OCI-LY3 (cell line): ENCODE results near the gene GLI2.

Experiments
- H2AFZ ChIP-seq: fragments of 200-600, 300-600 bp; shearing (Covaris generic); 2 replicates; pipeline ENCODE4 v1.6.0; 2014; ENCODE audit warnings: antibody characterized with exemption, low read depth, low read length
- H3K27ac ChIP-seq: fragments of 200-600, 300-600 bp; sonication (generic); 2 replicates; pipeline ENCODE4 v1.5.1; 2014; ENCODE audit warnings: mild to moderate bottlenecking, low read length, moderate library complexity, mixed read lengths
- H3K27me3 ChIP-seq: fragments of 200-600, 300-600 bp; sonication (generic); 2 replicates; pipeline ENCODE4 v1.6.1; 2014; ENCODE audit warnings: low read depth, low read length, mixed read lengths
- H3K36me3 ChIP-seq: fragments of 200-600, 300-600 bp; sonication (generic); replicated peaks from 2 replicates; pipeline ENCODE3; 2014; ENCODE audit warnings: low read depth, low read length, mixed read lengths
- H3K4me1 ChIP-seq: fragments of 300-600, 200-600 bp; sonication (generic); 2 replicates; pipeline ENCODE4 v1.6.1; 2014; ENCODE audit warnings: low read length, mixed read lengths
- H3K4me2 ChIP-seq: fragments of 200-600, 300-600 bp; sonication (generic); 2 replicates; pipeline ENCODE4 v1.6.1; 2014; ENCODE audit warnings: low read length, mixed read lengths
- H3K4me3 ChIP-seq: fragments of 300-600, 200-600 bp; sonication (generic); 2 replicates; pipeline ENCODE4 v1.5.1; 2014; ENCODE audit warnings: antibody characterized with exemption, mild to moderate bottlenecking, low read length, moderate library complexity
- H3K79me2 ChIP-seq: fragments of 300-600, 200-600 bp; shearing (Covaris generic); 2 replicates; pipeline ENCODE4 v1.6.1; 2014; ENCODE audit warnings: mild to moderate bottlenecking, low read length, mixed read lengths
- H3K9ac ChIP-seq: fragments of 300-600, 200-600 bp; shearing (Covaris generic); 2 replicates; pipeline ENCODE4 v1.6.0; 2014; ENCODE audit warnings: mild to moderate bottlenecking, low read length, moderate library complexity
- H3K9me3 ChIP-seq: fragments of 200-600, 300-600 bp; shearing (Covaris generic); 2 replicates; pipeline ENCODE4 v1.6.1; 2014; ENCODE audit warnings: low read length, mixed read lengths; ENCODE audit not compliant: insufficient read depth
- H4K20me1 ChIP-seq: fragments of 200-600, 300-600 bp; sonication (generic); 2 replicates; pipeline ENCODE4 v1.6.1; 2016; ENCODE audit warnings: low read length, mixed read lengths; ENCODE audit not compliant: insufficient read depth
- CTCF ChIP-seq: fragments of 200-600, 300-600 bp; sonication (generic); IDR thresholded peaks from 2 replicates; pipeline ENCODE4 v1.5.1; 2014; ENCODE audit warnings: antibody characterized with exemption, low read length, low read depth
- EZH2phosphoT487 ChIP-seq: fragments of 200-600 bp; shearing (Covaris generic); IDR thresholded peaks from 2 replicates; pipeline ENCODE4 v1.6.1; 2018; ENCODE audit warnings: antibody characterized with exemption, mixed run types, low read depth

Gene GLI2

GRCh38 chr2:120741571-120742561 is 6.2 kb downstream of the GLI2 start:
- no peaks in the 10 kb centered on the region for H3K79me2 ChIP-seq
- no peak overlapping the region for H3K4me2 ChIP-seq

GRCh38 chr2:120743657-120744056 is 8.0 kb downstream of the GLI2 start:
- no peak for TF ChIP-seq EZH2phosphoT487
- TF ChIP-seq CTCF, result no peak
- Histone ChIP-seq H4K20me1 (no peaks in the 10 kb centered on the region), H3K4me2 (no peak overlapping the region), H3K36me3 (no peaks in the 10 kb centered on the region), H2AFZ (no peak overlapping the region), H3K79me2 (no peaks in the 10 kb centered on the region), H3K27me3 (peaks cover 14% of the 10 kb centered on the region), H3K27ac (no peak overlapping the region), H3K4me3 (no peak overlapping the region), H3K4me1 (no peaks in the 10 kb centered on the region), H3K9ac (no peak overlapping the region), H3K9me3 (no peaks in the 10 kb centered on the region)

More at GRCh38 chr2:120741571-120742561, 6.2 kb downstream of the GLI2 start:
- no peak overlapping the region for H2AFZ ChIP-seq
- H3K27ac ChIP-seq, result no peak overlapping the region
- no peaks in the 10 kb centered on the region for H4K20me1 ChIP-seq
- no peaks in the 10 kb centered on the region for H3K36me3 ChIP-seq
- H3K4me3 ChIP-seq, result no peak overlapping the region
- TF ChIP-seq EZH2phosphoT487 (no peak), CTCF (no peak)
- H3K27me3 ChIP-seq, result peaks cover 17% of the 10 kb centered on the region
- H3K9ac ChIP-seq, result no peak overlapping the region
- no peaks in the 10 kb centered on the region for H3K9me3 ChIP-seq
- H3K4me1 ChIP-seq, result no peaks in the 10 kb centered on the region

- H3K79me2 ChIP-seq, result no peaks in the 10 kb centered on the region
These were observed 9.1 kb downstream of the GLI2 start for GRCh38 chr2:120744817-120745216.

More at GRCh38 chr2:120744817-120745216, 9.1 kb downstream of the GLI2 start:
- Histone ChIP-seq H3K27me3 (peaks cover 3% of the 10 kb centered on the region; the same call in 1 of the 2 replicates), H2AFZ (no peak overlapping the region), H4K20me1 (no peaks in the 10 kb centered on the region), H3K4me2 (no peak overlapping the region), H3K4me3 (no peak overlapping the region), H3K9me3 (no peaks in the 10 kb centered on the region), H3K4me1 (no peaks in the 10 kb centered on the region), H3K9ac (no peak overlapping the region), H3K36me3 (no peaks in the 10 kb centered on the region), H3K27ac (no peak overlapping the region)
- TF ChIP-seq CTCF (no peak), EZH2phosphoT487 (no peak)
